NT2/D1 (cell line): ENCODE results near the gene MCOLN3.

ENCODE experiments used
- SUZ12 ChIP-seq: IDR thresholded peaks from 2 replicates; pipeline ENCODE4 v1.6.1; 2011; ENCODE audit not compliant: insufficient read length, insufficient read depth; ENCODE audit errors: extremely low read depth
- YY1 ChIP-seq: IDR thresholded peaks from 2 replicates; pipeline ENCODE4 v1.6.1; 2011; ENCODE audit not compliant: insufficient read length, insufficient read depth
- ZNF274 ChIP-seq: IDR thresholded peaks from 2 replicates; pipeline ENCODE4 v1.6.1; 2011; ENCODE audit warnings: mild to moderate bottlenecking, low read depth, low read length

DNA sequence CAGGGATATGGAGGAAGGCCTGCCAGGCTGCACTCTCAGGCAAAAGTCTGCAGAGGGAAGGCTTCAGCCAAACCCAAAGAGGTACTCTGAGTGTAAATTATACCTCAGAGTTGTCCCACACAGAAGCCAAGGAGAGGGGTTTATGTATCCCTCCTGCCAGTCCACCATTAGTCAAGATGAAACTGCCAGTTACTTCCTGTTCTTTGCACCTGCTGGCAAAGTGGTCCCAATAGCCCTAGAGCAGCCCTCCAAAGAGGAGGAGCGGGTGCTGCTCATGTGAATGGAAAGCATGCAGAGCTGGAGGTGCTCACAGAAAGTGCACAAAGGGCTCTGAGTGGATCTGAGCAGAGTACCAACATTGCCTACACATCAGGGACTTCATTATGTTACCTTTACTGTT, 37.1 kb upstream of the MCOLN3 start:
- no peak for TF ChIP-seq SUZ12
- TF ChIP-seq YY1 = no peak
- TF ChIP-seq ZNF274 = no peak
